ENCODE data around the gene IPO11. TPM values are rescaled to one million over a fixed set of nuclear protein-coding genes. Genes with fewer than 3 reads are reported as not detected.

IPO11 gene
- total and polyA plus RNA-seq, 9 donors = 10.4 to 40.3 (median 24.6) TPM

DNA sequence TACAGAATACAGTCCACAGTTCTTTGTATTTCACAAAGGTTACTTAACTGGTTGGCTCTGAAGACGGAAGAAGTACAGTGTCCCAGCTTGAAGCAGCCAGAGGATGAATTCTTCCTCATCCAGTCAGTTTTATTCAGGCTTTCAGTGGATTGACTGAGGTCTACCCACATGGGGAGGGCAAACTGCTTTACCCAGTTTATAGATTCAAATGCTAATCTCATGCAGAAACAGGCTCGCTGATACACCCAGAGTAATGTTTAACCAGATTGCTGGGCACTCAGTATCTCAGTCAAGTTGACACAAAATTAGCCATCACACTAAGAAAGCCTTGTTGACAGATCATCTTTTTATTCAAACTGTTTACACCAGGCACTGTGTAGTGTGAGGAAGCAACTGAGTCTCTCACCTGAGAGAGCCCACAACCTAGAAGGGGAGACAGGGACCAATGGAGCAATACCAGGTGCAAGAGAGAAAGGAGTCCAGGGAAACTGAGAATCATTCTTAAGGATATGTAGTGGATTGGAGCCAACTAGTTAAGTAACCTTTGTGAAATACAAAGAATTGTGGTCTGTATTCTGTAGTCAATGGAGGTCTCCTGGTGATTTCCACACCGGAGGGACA lies 181.9 kb downstream of the IPO11 start:
- Histone ChIP-seq H3K27ac (no peak overlapping the region), H3K36me3 (no peaks in the 10 kb centered on the region), H3K27me3 (no peaks in the 10 kb centered on the region), H3K4me3 (no peak overlapping the region), H3K9me3 (no peaks in the 10 kb centered on the region), H3K4me1 (ENCODE audit: insufficient read depth) (peaks cover 3% of the 10 kb centered on the region)
- intact Hi-C loops (cut with DNase I) = no loop called here
- DNase-seq = no peak
- TF ChIP-seq, protein P1, sequence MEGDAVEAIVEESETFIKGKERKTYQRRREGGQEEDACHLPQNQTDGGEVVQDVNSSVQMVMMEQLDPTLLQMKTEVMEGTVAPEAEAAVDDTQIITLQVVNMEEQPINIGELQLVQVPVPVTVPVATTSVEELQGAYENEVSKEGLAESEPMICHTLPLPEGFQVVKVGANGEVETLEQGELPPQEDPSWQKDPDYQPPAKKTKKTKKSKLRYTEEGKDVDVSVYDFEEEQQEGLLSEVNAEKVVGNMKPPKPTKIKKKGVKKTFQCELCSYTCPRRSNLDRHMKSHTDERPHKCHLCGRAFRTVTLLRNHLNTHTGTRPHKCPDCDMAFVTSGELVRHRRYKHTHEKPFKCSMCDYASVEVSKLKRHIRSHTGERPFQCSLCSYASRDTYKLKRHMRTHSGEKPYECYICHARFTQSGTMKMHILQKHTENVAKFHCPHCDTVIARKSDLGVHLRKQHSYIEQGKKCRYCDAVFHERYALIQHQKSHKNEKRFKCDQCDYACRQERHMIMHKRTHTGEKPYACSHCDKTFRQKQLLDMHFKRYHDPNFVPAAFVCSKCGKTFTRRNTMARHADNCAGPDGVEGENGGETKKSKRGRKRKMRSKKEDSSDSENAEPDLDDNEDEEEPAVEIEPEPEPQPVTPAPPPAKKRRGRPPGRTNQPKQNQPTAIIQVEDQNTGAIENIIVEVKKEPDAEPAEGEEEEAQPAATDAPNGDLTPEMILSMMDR (IDR thresholded peaks at IDR 0.05) = no peak
- no peak for TF ChIP-seq POLR2A (IDR thresholded peaks at IDR 0.05)
- TF ChIP-seq EP300 (IDR thresholded peaks at IDR 0.05) = no peak
- 92 to 95% (median 95%) methylated on average over 3 of the region's 3 CpGs for WGBS, 3 donors

DNA sequence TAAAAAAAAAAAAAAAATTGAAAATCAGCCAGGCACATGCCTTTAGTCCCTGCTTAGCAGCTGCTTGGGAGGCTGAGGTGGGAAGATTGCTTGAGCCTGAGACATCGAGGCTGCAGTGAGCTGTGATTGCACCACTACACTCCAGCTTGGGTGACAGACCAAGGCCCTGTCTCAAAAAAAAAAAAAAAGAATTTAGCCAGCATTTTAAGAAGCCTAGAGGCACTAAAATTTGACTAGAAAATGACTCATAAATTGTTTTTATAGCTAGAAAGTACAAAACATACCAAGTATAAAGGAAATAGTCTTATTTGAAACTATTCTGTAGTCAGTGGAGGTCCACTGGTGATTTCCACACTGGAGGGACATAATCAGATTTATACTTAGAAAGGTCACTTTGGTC lies 183.5 kb downstream of the IPO11 start:
- TF ChIP-seq, protein P1 (IDR thresholded peaks at IDR 0.05) = no peak
- TF ChIP-seq POLR2A (IDR thresholded peaks at IDR 0.05) (no peak), EP300 (IDR thresholded peaks at IDR 0.05) (no peak)
- Histone ChIP-seq H3K27ac (no peak overlapping the region), H3K4me1 (ENCODE audit: insufficient read depth) (peaks cover 3% of the 10 kb centered on the region), H3K36me3 (no peaks in the 10 kb centered on the region), H3K9me3 (no peaks in the 10 kb centered on the region), H3K27me3 (no peaks in the 10 kb centered on the region), H3K4me3 (no peak overlapping the region)
- no peak for DNase-seq
- intact Hi-C loops (cut with DNase I) = no loop called here
- 52 to 73% (median 65%) methylated on average over 1 of the region's 1 CpG for WGBS, 3 donors

DNA sequence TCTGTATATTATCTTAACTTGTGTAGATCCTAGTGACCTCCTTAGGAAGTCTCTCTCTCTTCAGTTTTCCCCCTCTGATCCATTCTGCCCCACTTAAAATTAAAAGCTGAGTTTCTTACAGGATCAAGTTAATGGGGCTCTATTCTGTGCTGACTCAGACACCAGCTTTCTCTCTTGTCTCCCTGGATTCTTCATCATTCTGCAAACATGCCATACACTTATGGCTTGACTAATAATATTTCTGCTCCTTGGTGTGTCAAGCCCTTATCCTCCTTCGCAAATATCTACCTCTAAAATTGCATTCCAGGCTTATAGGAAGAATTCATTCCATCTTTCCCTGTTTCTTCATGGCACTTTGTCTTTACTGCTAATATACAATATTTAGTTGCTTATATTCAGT lies 184.1 kb downstream of the IPO11 start:
- no peak for TF ChIP-seq POLR2A (IDR thresholded peaks at IDR 0.05)
- TF ChIP-seq, protein P1 (IDR thresholded peaks at IDR 0.05) = no peak
- no peak for TF ChIP-seq EP300 (IDR thresholded peaks at IDR 0.05)
- H3K27ac ChIP-seq = no peak overlapping the region
- H3K4me1 ChIP-seq (ENCODE audit: insufficient read depth) = peaks cover 3% of the 10 kb centered on the region
- no peak overlapping the region for H3K4me3 ChIP-seq
- H3K36me3 ChIP-seq = no peaks in the 10 kb centered on the region
- intact Hi-C loops (cut with DNase I) = no loop called here
- no peaks in the 10 kb centered on the region for H3K9me3 ChIP-seq
- DNase-seq = no peak
- 97 to 100% (median 98%) methylated on average over 1 of the region's 1 CpG for WGBS, 3 donors
- H3K27me3 ChIP-seq = no peaks in the 10 kb centered on the region

DNA sequence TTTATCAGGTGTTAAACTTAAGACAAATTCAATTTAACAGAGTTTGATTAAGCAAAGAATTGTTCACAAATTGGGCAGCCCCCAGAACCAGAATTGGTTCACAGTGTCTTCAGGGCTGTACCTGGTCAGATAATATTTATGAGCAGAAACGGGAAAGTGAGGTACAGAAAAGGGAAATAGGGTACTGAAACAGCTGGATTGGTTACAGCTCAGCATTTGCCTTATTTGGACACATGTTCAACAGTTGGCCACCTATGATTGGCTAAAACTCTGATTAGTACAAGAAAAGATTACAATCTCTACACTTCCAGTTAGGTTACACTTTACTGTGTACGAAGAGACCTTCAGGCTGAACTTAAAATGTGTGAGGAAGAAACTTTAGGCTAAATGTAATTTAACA lies 184.8 kb downstream of the IPO11 start:
- Histone ChIP-seq H3K27ac (no peak overlapping the region), H3K36me3 (no peaks in the 10 kb centered on the region), H3K4me1 (ENCODE audit: insufficient read depth) (peaks cover 3% of the 10 kb centered on the region), H3K4me3 (no peak overlapping the region), H3K9me3 (no peaks in the 10 kb centered on the region), H3K27me3 (no peaks in the 10 kb centered on the region)
- 89 to 95% (median 93%) methylated on average over 2 of the region's 2 CpGs for WGBS, 3 donors
- intact Hi-C loops (cut with DNase I) = no loop called here
- DNase-seq = no peak
- TF ChIP-seq POLR2A (IDR thresholded peaks at IDR 0.05) = no peak
- TF ChIP-seq, protein P1 (IDR thresholded peaks at IDR 0.05) = no peak
- no peak for TF ChIP-seq EP300 (IDR thresholded peaks at IDR 0.05)

All from ovary (tissue), 9 donors.